Mesenteric fat pad (tissue), 1 donor: Measurements from ENCODE around the gene KRT79. TPM values are rescaled to one million over a fixed set of nuclear protein-coding genes. Genes with fewer than 3 reads are reported as not detected.
"Not testable (repeated sequence)": the region's sequence is repeated elsewhere in the genome, so short reads cannot be mapped to it uniquely, and the experiment has no call there.

Experiments
- DNase-seq: peaks from one replicate; pipeline ENCODE4 v3.0.0-alpha.2; 2020; ENCODE audit warnings: low spot score
- total RNA-seq: library from RNA; stranded (reverse); fragmentation: NEBNext Ultra II Directional; extraction: Animal tissue kit (Norgen Biotek cat#: 25700); gene quantifications from one replicate; pipeline ENCODE4 v1.2.1, GENCODE V29; 2021
- donor health status: DM: yes; HTN: yes; CAD: no.

The KRT79 gene
- total RNA-seq, 1 donor from 2014 or later, result 2.4 TPM

GRCh38 chr12:52806821-52807543, 27.1 kb downstream of the KRT79 start:
- no peak for DNase-seq

GRCh38 chr12:52806169-52806811, 27.8 kb downstream of the KRT79 start:
- DNase-seq, result no peak

GRCh38 chr12:52805739-52806138, 28.4 kb downstream of the KRT79 start:
- no peak for DNase-seq

- no peak for DNase-seq
These were observed 29.1 kb downstream of the KRT79 start for GRCh38 chr12:52805000-52805399.

- no peak for DNase-seq
These were observed 31.7 kb downstream of the KRT79 start for GRCh38 chr12:52802442-52802841.

GRCh38 chr12:52801773-52802172, 32.3 kb downstream of the KRT79 start:
- no peak for DNase-seq

GRCh38 chr12:52800259-52800917, 33.7 kb downstream of the KRT79 start:
- no peak for DNase-seq

- DNase-seq, result no peak
These were observed 34.5 kb downstream of the KRT79 start for GRCh38 chr12:52799505-52800211.

- DNase-seq, result no peak
These were observed 35.2 kb downstream of the KRT79 start for GRCh38 chr12:52798671-52799504.

- no peak for DNase-seq
These were observed 36.0 kb downstream of the KRT79 start for GRCh38 chr12:52798003-52798670.

- DNase-seq, result no peak
These were observed 36.6 kb downstream of the KRT79 start for GRCh38 chr12:52797529-52797894.

GRCh38 chr12:52796839-52797528, 37.1 kb downstream of the KRT79 start:
- DNase-seq, result no peak

GRCh38 chr12:52796429-52796794, 37.7 kb downstream of the KRT79 start:
- DNase-seq, result no peak

GRCh38 chr12:52795694-52796428, 38.2 kb downstream of the KRT79 start, which contains the start of gene KRT3:
KRT3 (minus strand) TSS chr12:52796117; CDS start chr12:52796042, 75 bp downstream.
- no peak for DNase-seq

- DNase-seq, result not testable (repeated sequence)
These were observed 38.8 kb downstream of the KRT79 start for GRCh38 chr12:52795332-52795674.

- DNase-seq, result no peak
These were observed 39.4 kb downstream of the KRT79 start for GRCh38 chr12:52794479-52795331.

- DNase-seq, result no peak
These were observed 41.7 kb downstream of the KRT79 start for GRCh38 chr12:52792185-52793029.
